Measurements from ENCODE around the gene TRAFD1.

The TRAFD1 gene

GRCh38 chr12:112116232-112117060, 8.9 kb upstream of the TRAFD1 start:
- DNase-seq: no peak

GRCh38 chr12:112117685-112118084, 7.7 kb upstream of the TRAFD1 start:
- DNase-seq: no peak

- DNase-seq: no peak
Observed at GRCh38 chr12:112121780-112122565, 3.4 kb upstream of the TRAFD1 start.

GRCh38 chr12:112122823-112123690, 2.3 kb upstream of the TRAFD1 start:
- DNase-seq: no peak

GRCh38 chr12:112124918-112125249, 476 bp upstream of the TRAFD1 start:
- no peak for DNase-seq

- DNase-seq: no peak
Observed at GRCh38 chr12:112126000-112126438, 659 bp downstream of the TRAFD1 start.

- DNase-seq: no peak
Observed at GRCh38 chr12:112126911-112127310, 1.6 kb downstream of the TRAFD1 start.

- no peak for DNase-seq
Observed at GRCh38 chr12:112130441-112130998, 5.2 kb downstream of the TRAFD1 start.

GRCh38 chr12:112131686-112132085, 6.3 kb downstream of the TRAFD1 start:
- no peak for DNase-seq

GRCh38 chr12:112133418-112133817, 8.1 kb downstream of the TRAFD1 start:
- DNase-seq: no peak

GRCh38 chr12:112134731-112135130, 9.4 kb downstream of the TRAFD1 start:
- DNase-seq: no peak

- no peak for DNase-seq
Observed at GRCh38 chr12:112140728-112141127, 15.4 kb downstream of the TRAFD1 start.

- DNase-seq: no peak
Observed at GRCh38 chr12:112146123-112146522, 20.8 kb downstream of the TRAFD1 start.

GRCh38 chr12:112148031-112148513, 22.7 kb downstream of the TRAFD1 start:
- DNase-seq: no peak

- no peak for DNase-seq
Observed at GRCh38 chr12:112149596-112149995, 24.2 kb downstream of the TRAFD1 start.

GRCh38 chr12:112151766-112152541, 26.6 kb downstream of the TRAFD1 start:
- no peak for DNase-seq

- no peak for DNase-seq
Observed at GRCh38 chr12:112153181-112153892, 28.0 kb downstream of the TRAFD1 start.

- no peak for DNase-seq
Observed at GRCh38 chr12:112153893-112154219, 28.5 kb downstream of the TRAFD1 start.

- peak; percentile 34 for DNase-seq
Observed at GRCh38 chr12:112158461-112159145, 33.2 kb downstream of the TRAFD1 start.

- no peak for DNase-seq
Observed at GRCh38 chr12:112159146-112159541, 33.8 kb downstream of the TRAFD1 start.

- DNase-seq: no peak
Observed at GRCh38 chr12:112160611-112161010, 35.3 kb downstream of the TRAFD1 start.
